HL-60 (cell line): ENCODE data around the gene CHURC1.

Source experiments
- DNase-seq, 2 experiments: peaks; one replicate each; pipeline ENCODE4 v3.0.0-alpha.2; 2010 to 2020; ENCODE audit warnings: low read depth in 1 of 2, low spot score in 1 of 2
- H3K27ac ChIP-seq: fragments of 250-450 bp; sonication (Bioruptor Pico); replicated peaks from 2 replicates; pipeline ENCODE4 v1.5.1; 2020; ENCODE audit warnings: mild to moderate bottlenecking, moderate library complexity
- H3K27me3 ChIP-seq: fragments of 250-450 bp; sonication (Bioruptor Pico); 2 replicates; pipeline ENCODE4 v1.5.1; 2021; ENCODE audit warnings: mild to moderate bottlenecking, moderate library complexity; ENCODE audit not compliant: insufficient read depth, poor library complexity, severe bottlenecking
- H3K4me3 ChIP-seq: replicated peaks from 2 replicates; pipeline ENCODE4 v1.5.1; 2011; ENCODE audit warnings: mild to moderate bottlenecking, control low read depth, low read length; ENCODE audit not compliant: insufficient read depth
- CTCF ChIP-seq: IDR thresholded peaks from one replicate; pipeline ENCODE4 v1.5.1; 2011; ENCODE audit warnings: low read length, control low read depth, inconsistent platforms; ENCODE audit not compliant: insufficient read depth
- GABPA ChIP-seq: IDR thresholded peaks from 2 replicates; pipeline ENCODE4 v1.6.1; 2012; ENCODE audit warnings: low read depth
- POLR2AphosphoS5 ChIP-seq: IDR thresholded peaks from 2 replicates; pipeline ENCODE4 v1.6.1; 2012; ENCODE audit warnings: low read depth
- REST ChIP-seq: IDR thresholded peaks from 2 replicates; pipeline ENCODE4 v1.6.1; 2012; ENCODE audit warnings: low read depth; ENCODE audit not compliant: insufficient replicate concordance
- SPI1 ChIP-seq: IDR thresholded peaks from 2 replicates; pipeline ENCODE4 v1.6.1; 2012; ENCODE audit warnings: low read depth, mild to moderate bottlenecking, borderline replicate concordance

CHURC1 gene

GRCh38 chr14:64952598-64953309, 38.5 kb downstream of the CHURC1 start:
- H3K4me3 ChIP-seq = no peak overlapping the region
- DNase-seq = no peak

GRCh38 chr14:64953310-64953654, 39.0 kb downstream of the CHURC1 start:
- no peak overlapping the region for H3K27ac ChIP-seq
- TF ChIP-seq REST (no peak), SPI1 (no peak)
- no peak overlapping the region for H3K4me3 ChIP-seq
- H3K27me3 ChIP-seq = no peaks in the 10 kb centered on the region
- no peak for DNase-seq

More at GRCh38 chr14:64952598-64953309, 38.5 kb downstream of the CHURC1 start:
- TF ChIP-seq GABPA (no peak), SPI1 (no peak), REST (no peak), POLR2AphosphoS5 (no peak), CTCF (no peak)
- Histone ChIP-seq H3K27ac (no peak overlapping the region), H3K27me3 (no peaks in the 10 kb centered on the region)

- no peak overlapping the region for H3K4me3 ChIP-seq
- no peak for DNase-seq
- no peak overlapping the region for H3K27ac ChIP-seq
- TF ChIP-seq SPI1 (no peak), CTCF (no peak), GABPA (no peak), REST (no peak), POLR2AphosphoS5 (no peak)
- no peaks in the 10 kb centered on the region for H3K27me3 ChIP-seq
These were observed 39.4 kb downstream of the CHURC1 start for GRCh38 chr14:64953661-64954060.
